GM13976 (cell line): ENCODE measurements around the gene UBE2V1.
"Not testable (repeated sequence)": the region's sequence is repeated elsewhere in the genome, so short reads cannot be mapped to it uniquely, and the experiment has no call there.

Source experiments
- DNase-seq: peaks from one replicate; pipeline ENCODE4 v3.0.0; 2012; ENCODE audit warnings: low spot score
- CTCF ChIP-seq: IDR thresholded peaks from 2 replicates; pipeline ENCODE4 v1.5.1; 2012; ENCODE audit warnings: borderline replicate concordance, mild to moderate bottlenecking; ENCODE audit not compliant: insufficient read depth; ENCODE audit errors: extremely low read depth, missing control alignments, control extremely low read depth
- in situ Hi-C: fragments of 300-500 bp; cut with MboI; formaldehyde crosslinking; loops from one replicate; pipeline ENCODE4 v1.12.0; 2022; ENCODE audit warnings: low sequenced_read_pairs, mixed read lengths, inconsistent platforms; ENCODE audit not compliant: unreplicated experiment

UBE2V1 gene

GRCh38 chr20:50136822-50137599 is 24.1 kb upstream of the UBE2V1 start:
- TF ChIP-seq CTCF, result no peak
- in situ Hi-C loops, result no loop called here
- DNase-seq, result no peak

- in situ Hi-C loops, DNase-seq: not testable (repeated sequence)
Observed at GRCh38 chr20:50135157-50135556, 22.2 kb upstream of the UBE2V1 start.

GRCh38 chr20:50133474-50134217 is 20.7 kb upstream of the UBE2V1 start:
- no peak for DNase-seq
- in situ Hi-C loops, result no loop called here
- TF ChIP-seq CTCF, result no peak

GRCh38 chr20:50133041-50133440 is 20.1 kb upstream of the UBE2V1 start:
- no peak for DNase-seq
- in situ Hi-C loops, result no loop called here
- TF ChIP-seq CTCF, result no peak

- no peak for TF ChIP-seq CTCF
- in situ Hi-C loops, result no loop called here
- no peak for DNase-seq
Observed at GRCh38 chr20:50130995-50131394, 18.0 kb upstream of the UBE2V1 start.

GRCh38 chr20:50130356-50130723 is 17.4 kb upstream of the UBE2V1 start:
- TF ChIP-seq CTCF, result no peak
- DNase-seq, result no peak
- in situ Hi-C loops, result no loop called here
